NCI-H2081 (cell line): ENCODE measurements around the gene SSBP2.
"Not testable (repeated sequence)": the region's sequence is repeated elsewhere in the genome, so short reads cannot be mapped to it uniquely, and the experiment has no call there.

ENCODE experiments used
- DNase-seq, 2 experiments: peaks; one replicate each; lab custom pipeline; 2025; lab: John Stamatoyannopoulos, UW

The SSBP2 gene

GRCh38 chr5:81657386-81657785 lies 93.5 kb downstream of the SSBP2 start:
- no peak for DNase-seq

GRCh38 chr5:81656783-81657182 lies 94.1 kb downstream of the SSBP2 start:
- DNase-seq, result no peak

- DNase-seq, result no peak
These were observed 99.9 kb downstream of the SSBP2 start for GRCh38 chr5:81650987-81651386.

- no peak for DNase-seq
These were observed 104.4 kb downstream of the SSBP2 start for GRCh38 chr5:81646469-81646995.

- DNase-seq, result no peak
These were observed 108.7 kb downstream of the SSBP2 start for GRCh38 chr5:81642210-81642609.

- DNase-seq, result no peak
These were observed 111.3 kb downstream of the SSBP2 start for GRCh38 chr5:81639556-81639955.

GRCh38 chr5:81638471-81638870 lies 112.4 kb downstream of the SSBP2 start:
- DNase-seq, result no peak

- DNase-seq, result no peak
These were observed 117.0 kb downstream of the SSBP2 start for GRCh38 chr5:81633891-81634290.

- no peak for DNase-seq
These were observed 117.4 kb downstream of the SSBP2 start for GRCh38 chr5:81633471-81633870.

- no peak for DNase-seq
These were observed 118.2 kb downstream of the SSBP2 start for GRCh38 chr5:81632679-81633078.

GRCh38 chr5:81631621-81632020 lies 119.3 kb downstream of the SSBP2 start:
- no peak for DNase-seq

- DNase-seq, result no peak
These were observed 119.8 kb downstream of the SSBP2 start for GRCh38 chr5:81631124-81631523.

GRCh38 chr5:81630684-81631083 lies 120.2 kb downstream of the SSBP2 start:
- no peak for DNase-seq

GRCh38 chr5:81629986-81630385 lies 120.9 kb downstream of the SSBP2 start:
- DNase-seq, result no peak

GRCh38 chr5:81628061-81628460 lies 122.8 kb downstream of the SSBP2 start:
- DNase-seq, result not testable (repeated sequence)

- no peak for DNase-seq
These were observed 124.4 kb downstream of the SSBP2 start for GRCh38 chr5:81626524-81626923.

GRCh38 chr5:81609810-81610375 lies 141.0 kb downstream of the SSBP2 start:
- no peak for DNase-seq

GRCh38 chr5:81608976-81609375 lies 141.9 kb downstream of the SSBP2 start:
- no peak for DNase-seq

GRCh38 chr5:81607693-81608092 lies 143.2 kb downstream of the SSBP2 start:
- no peak for DNase-seq

GRCh38 chr5:81606150-81606549 lies 144.7 kb downstream of the SSBP2 start:
- no peak for DNase-seq

- no peak for DNase-seq
These were observed 145.6 kb downstream of the SSBP2 start for GRCh38 chr5:81605299-81605698.

- no peak for DNase-seq
These were observed 146.7 kb downstream of the SSBP2 start for GRCh38 chr5:81604193-81604592.

- DNase-seq, result no peak
These were observed 149.0 kb downstream of the SSBP2 start for GRCh38 chr5:81601919-81602318.

GRCh38 chr5:81592085-81592484 lies 158.8 kb downstream of the SSBP2 start:
- not testable (repeated sequence) for DNase-seq
